Measurements from ENCODE around the gene SH3D21.

GRCh38 chr1:36351227-36351977 lies 45.2 kb downstream of the SH3D21 start:
- TF ChIP-seq CTCF (IDR thresholded peaks at IDR 0.05) = no peak
- no peak for TF ChIP-seq POLR2A (IDR thresholded peaks at IDR 0.05)
